ENCODE results near the gene ZBTB20. TPM values are rescaled to one million over a fixed set of nuclear protein-coding genes. Genes with fewer than 3 reads are reported as not detected.

ZBTB20 gene
- total RNA-seq, 1 experiment from 2014 or later, result 10.7 TPM

GRCh38 chr3:114595522-114596028 is 551.5 kb downstream of the ZBTB20 start:
- no TSS peak for BruUV-seq (replicated peaks)
- no peak for TF ChIP-seq CTCF (IDR thresholded peaks at IDR 0.05; ENCODE audit: unreplicated experiment)
- Mint-ChIP-seq H3K27me3 (ENCODE audit: insufficient read depth, unreplicated experiment) (no peaks in the 10 kb centered on the region), H3K36me3 (ENCODE audit: insufficient read depth, unreplicated experiment) (no peaks in the 10 kb centered on the region), H3K9me3 (ENCODE audit: unreplicated experiment) (no peaks in the 10 kb centered on the region), H3K4me3 (ENCODE audit: unreplicated experiment) (no peak overlapping the region), H3K4me1 (ENCODE audit: insufficient read depth, unreplicated experiment) (no peaks in the 10 kb centered on the region), H3K27ac (ENCODE audit: low read depth, unreplicated experiment) (no peak overlapping the region)
- ChIA-PET POLR2A (no interaction called here), CTCF (no interaction called here)
- intact Hi-C loops (cut with micrococcal nuclease), result no loop called here
- DNase-seq (ENCODE audit: unreplicated experiment), result no peak

- no peaks in the 10 kb centered on the region for H3K27me3 Mint-ChIP-seq (ENCODE audit: insufficient read depth, unreplicated experiment)
- ChIA-PET POLR2A (no interaction called here), CTCF (no interaction called here)
- no peak overlapping the region for H3K27ac Mint-ChIP-seq (ENCODE audit: low read depth, unreplicated experiment)
- H3K4me1 Mint-ChIP-seq (ENCODE audit: insufficient read depth, unreplicated experiment), result no peaks in the 10 kb centered on the region
- TF ChIP-seq CTCF (IDR thresholded peaks at IDR 0.05; ENCODE audit: unreplicated experiment), result no peak
- no peaks in the 10 kb centered on the region for H3K9me3 Mint-ChIP-seq (ENCODE audit: unreplicated experiment)
- H3K36me3 Mint-ChIP-seq (ENCODE audit: insufficient read depth, unreplicated experiment), result no peaks in the 10 kb centered on the region
- BruUV-seq (replicated peaks), result no TSS peak
- H3K4me3 Mint-ChIP-seq (ENCODE audit: unreplicated experiment), result no peak overlapping the region
- intact Hi-C loops (cut with micrococcal nuclease), result no loop called here
- DNase-seq (ENCODE audit: unreplicated experiment), result no peak
These were observed 556.6 kb downstream of the ZBTB20 start for GRCh38 chr3:114590309-114591047.

- ChIA-PET POLR2A (interaction anchor here (0.7 kb wide), 1 partner anchor 244 kb away, joined by 3 read pairs; no protein-coding TSS in a partner anchor), CTCF (interaction anchor here (0.5 kb wide), 1 partner anchor 1882 kb away, joined by 3 read pairs; no protein-coding TSS in a partner anchor)
- Mint-ChIP-seq H3K27ac (ENCODE audit: low read depth, unreplicated experiment) (no peak overlapping the region), H3K4me3 (ENCODE audit: unreplicated experiment) (no peak overlapping the region), H3K27me3 (ENCODE audit: insufficient read depth, unreplicated experiment) (no peaks in the 10 kb centered on the region), H3K36me3 (ENCODE audit: insufficient read depth, unreplicated experiment) (no peaks in the 10 kb centered on the region), H3K4me1 (ENCODE audit: insufficient read depth, unreplicated experiment) (no peaks in the 10 kb centered on the region), H3K9me3 (ENCODE audit: unreplicated experiment) (no peaks in the 10 kb centered on the region)
- no peak for TF ChIP-seq CTCF (IDR thresholded peaks at IDR 0.05; ENCODE audit: unreplicated experiment)
- intact Hi-C loops (cut with micrococcal nuclease), result no loop called here
- no TSS peak for BruUV-seq (replicated peaks)
- no peak for DNase-seq (ENCODE audit: unreplicated experiment)
These were observed 559.1 kb downstream of the ZBTB20 start for GRCh38 chr3:114587986-114588385.

GRCh38 chr3:114586119-114586518 is 561.0 kb downstream of the ZBTB20 start:
- ChIA-PET POLR2A (no interaction called here), CTCF (no interaction called here)
- no peak for TF ChIP-seq CTCF (IDR thresholded peaks at IDR 0.05; ENCODE audit: unreplicated experiment)
- Mint-ChIP-seq H3K36me3 (ENCODE audit: insufficient read depth, unreplicated experiment) (no peaks in the 10 kb centered on the region), H3K27ac (ENCODE audit: low read depth, unreplicated experiment) (no peak overlapping the region), H3K9me3 (ENCODE audit: unreplicated experiment) (no peaks in the 10 kb centered on the region), H3K4me3 (ENCODE audit: unreplicated experiment) (no peak overlapping the region), H3K27me3 (ENCODE audit: insufficient read depth, unreplicated experiment) (no peaks in the 10 kb centered on the region), H3K4me1 (ENCODE audit: insufficient read depth, unreplicated experiment) (no peaks in the 10 kb centered on the region)
- intact Hi-C loops (cut with micrococcal nuclease), result no loop called here
- no peak for DNase-seq (ENCODE audit: unreplicated experiment)
- no TSS peak for BruUV-seq (replicated peaks)

Data from MCF 10A (cell line).